Lower leg skin (tissue), 3 donors: ENCODE results near the gene CAMKK2.
"Not testable (repeated sequence)": the region's sequence is repeated elsewhere in the genome, so short reads cannot be mapped to it uniquely, and the experiment has no call there.

Experiments
- POLR2A ChIP-seq, 2 donors: fragments of 450-650 bp; IDR thresholded peaks; one replicate each; pipeline ENCODE4 v1.6.1; 2016 to 2017; ENCODE audit warnings: antibody characterized with exemption in 2 of 2, mild to moderate bottlenecking in 1 of 2, moderate library complexity in 1 of 2
- TF ChIP-seq, protein P1 (sequence below), 3 donors: fragments of 450-650 bp; IDR thresholded peaks; one replicate each; pipeline ENCODE4 v1.5.1; 2016; ENCODE audit warnings: antibody characterized with exemption in 3 of 3, mild to moderate bottlenecking in 3 of 3, moderate library complexity in 2 of 3

DNA sequence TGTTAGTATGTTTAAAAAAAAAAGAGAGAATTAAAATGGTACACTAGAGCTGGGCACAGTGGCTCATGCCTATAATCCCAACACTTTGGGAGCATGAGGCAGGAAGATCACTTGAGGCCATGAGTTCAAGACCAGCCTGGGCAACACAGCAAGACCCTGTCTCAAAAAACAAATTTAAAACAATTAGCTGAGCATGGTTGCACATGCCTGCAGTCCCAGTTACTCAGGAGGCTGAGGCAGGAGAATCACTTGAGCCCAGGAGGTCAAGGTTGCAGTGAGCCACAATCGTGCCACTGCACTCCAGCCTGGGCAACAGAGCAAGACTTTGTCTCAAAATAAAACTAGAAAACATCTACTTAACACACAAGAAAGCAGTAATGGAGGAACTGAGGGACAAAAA lies 13.7 kb upstream of the CAMKK2 start:
- TF ChIP-seq POLR2A (IDR thresholded peaks at IDR 0.05) = not testable (repeated sequence)
- TF ChIP-seq, protein P1, sequence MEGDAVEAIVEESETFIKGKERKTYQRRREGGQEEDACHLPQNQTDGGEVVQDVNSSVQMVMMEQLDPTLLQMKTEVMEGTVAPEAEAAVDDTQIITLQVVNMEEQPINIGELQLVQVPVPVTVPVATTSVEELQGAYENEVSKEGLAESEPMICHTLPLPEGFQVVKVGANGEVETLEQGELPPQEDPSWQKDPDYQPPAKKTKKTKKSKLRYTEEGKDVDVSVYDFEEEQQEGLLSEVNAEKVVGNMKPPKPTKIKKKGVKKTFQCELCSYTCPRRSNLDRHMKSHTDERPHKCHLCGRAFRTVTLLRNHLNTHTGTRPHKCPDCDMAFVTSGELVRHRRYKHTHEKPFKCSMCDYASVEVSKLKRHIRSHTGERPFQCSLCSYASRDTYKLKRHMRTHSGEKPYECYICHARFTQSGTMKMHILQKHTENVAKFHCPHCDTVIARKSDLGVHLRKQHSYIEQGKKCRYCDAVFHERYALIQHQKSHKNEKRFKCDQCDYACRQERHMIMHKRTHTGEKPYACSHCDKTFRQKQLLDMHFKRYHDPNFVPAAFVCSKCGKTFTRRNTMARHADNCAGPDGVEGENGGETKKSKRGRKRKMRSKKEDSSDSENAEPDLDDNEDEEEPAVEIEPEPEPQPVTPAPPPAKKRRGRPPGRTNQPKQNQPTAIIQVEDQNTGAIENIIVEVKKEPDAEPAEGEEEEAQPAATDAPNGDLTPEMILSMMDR (IDR thresholded peaks at IDR 0.05) = not testable (repeated sequence)
